HG02642 (cell line): ENCODE results near the gene ADAMTS14.

Experiments
- ATAC-seq: cut with Tn5 transposase; IDR thresholded peaks from one replicate; pipeline ENCODE4 v1.9.1; 2021; ENCODE audit warnings: mild to moderate bottlenecking; ENCODE audit not compliant: unreplicated experiment, poor library complexity

Gene ADAMTS14

GRCh38 chr10:70748801-70749573 lies 76.7 kb downstream of the ADAMTS14 start:
- no peak for ATAC-seq

- ATAC-seq, result no peak
Observed at GRCh38 chr10:70749756-70750155, 77.5 kb downstream of the ADAMTS14 start.

- ATAC-seq, result no peak
Observed at GRCh38 chr10:70750156-70750703, 77.9 kb downstream of the ADAMTS14 start.

- ATAC-seq, result no peak
Observed at GRCh38 chr10:70751356-70751755, 79.0 kb downstream of the ADAMTS14 start.

GRCh38 chr10:70751991-70752390 lies 79.7 kb downstream of the ADAMTS14 start:
- ATAC-seq, result no peak

GRCh38 chr10:70752571-70752970 lies 80.3 kb downstream of the ADAMTS14 start:
- no peak for ATAC-seq

- ATAC-seq, result no peak
Observed at GRCh38 chr10:70753026-70753663, 80.8 kb downstream of the ADAMTS14 start.

GRCh38 chr10:70753841-70754621 lies 81.7 kb downstream of the ADAMTS14 start:
- ATAC-seq, result no peak

- ATAC-seq, result no peak
Observed at GRCh38 chr10:70756700-70757360, 84.5 kb downstream of the ADAMTS14 start.

GRCh38 chr10:70757856-70758255 lies 85.5 kb downstream of the ADAMTS14 start:
- ATAC-seq, result no peak

GRCh38 chr10:70758757-70759514 lies 86.6 kb downstream of the ADAMTS14 start:
- ATAC-seq, result no peak

GRCh38 chr10:70759781-70760180 lies 87.5 kb downstream of the ADAMTS14 start:
- no peak for ATAC-seq

GRCh38 chr10:70760271-70760787 lies 88.0 kb downstream of the ADAMTS14 start:
- ATAC-seq, result no peak

- no peak for ATAC-seq
Observed at GRCh38 chr10:70761031-70761601, 88.8 kb downstream of the ADAMTS14 start.

GRCh38 chr10:70761727-70762350 lies 89.5 kb downstream of the ADAMTS14 start:
- ATAC-seq, result no peak

GRCh38 chr10:70762441-70763175 lies 90.3 kb downstream of the ADAMTS14 start:
- ATAC-seq, result no peak

- no peak for ATAC-seq
Observed at GRCh38 chr10:70763567-70763966, 91.3 kb downstream of the ADAMTS14 start.
